GM18951 (cell line): ENCODE measurements around the gene KAZN.

ENCODE experiments used
- POLR2A ChIP-seq: IDR thresholded peaks from 4 replicates; pipeline ENCODE4 v1.6.1; 2011; ENCODE audit warnings: mild to moderate bottlenecking; ENCODE audit not compliant: insufficient read length, insufficient read depth; ENCODE audit errors: extremely low read depth
- in situ Hi-C: fragments of 300-500 bp; cut with MboI; formaldehyde crosslinking; loops from one replicate; pipeline ENCODE4 v1.12.0; 2022; ENCODE audit warnings: low sequenced_read_pairs, mixed read lengths, inconsistent platforms; ENCODE audit not compliant: unreplicated experiment

The KAZN gene

GRCh38 chr1:15145327-15145726 lies 546.8 kb downstream of the KAZN start:
- no peak for TF ChIP-seq POLR2A
- in situ Hi-C loops = no loop called here

DNA sequence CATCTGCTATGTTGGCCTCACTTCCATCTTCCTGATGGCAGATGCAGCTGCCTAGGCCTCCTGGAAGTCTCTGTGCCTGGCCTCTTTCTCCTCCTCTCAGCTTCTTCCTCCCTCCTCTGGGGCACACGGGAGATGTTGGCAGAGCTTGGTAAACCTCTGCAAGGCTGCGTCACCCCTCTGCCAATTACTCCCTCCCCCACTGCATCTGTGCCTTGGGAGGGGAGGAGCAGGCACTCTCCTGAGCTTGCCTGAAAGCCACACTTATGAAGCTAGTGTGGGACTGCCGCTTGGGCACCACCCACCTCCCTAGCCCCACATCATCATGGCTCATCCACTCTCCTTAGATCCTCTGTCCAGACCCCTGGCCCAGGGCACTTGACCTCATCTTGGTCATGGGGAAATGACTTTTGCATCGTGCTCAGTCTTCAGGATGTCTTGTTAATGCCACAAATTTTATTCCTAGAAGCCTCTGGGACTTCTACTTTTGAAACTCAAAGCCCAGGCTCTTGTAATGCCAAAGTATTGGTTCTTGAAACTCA lies 547.7 kb downstream of the KAZN start:
- in situ Hi-C loops = no loop called here
- no peak for TF ChIP-seq POLR2A

GRCh38 chr1:15146971-15147376 lies 548.5 kb downstream of the KAZN start:
- in situ Hi-C loops = no loop called here
- TF ChIP-seq POLR2A = no peak

- TF ChIP-seq POLR2A = no peak
- in situ Hi-C loops = no loop called here
These were observed 549.5 kb downstream of the KAZN start for GRCh38 chr1:15148004-15148403.

DNA sequence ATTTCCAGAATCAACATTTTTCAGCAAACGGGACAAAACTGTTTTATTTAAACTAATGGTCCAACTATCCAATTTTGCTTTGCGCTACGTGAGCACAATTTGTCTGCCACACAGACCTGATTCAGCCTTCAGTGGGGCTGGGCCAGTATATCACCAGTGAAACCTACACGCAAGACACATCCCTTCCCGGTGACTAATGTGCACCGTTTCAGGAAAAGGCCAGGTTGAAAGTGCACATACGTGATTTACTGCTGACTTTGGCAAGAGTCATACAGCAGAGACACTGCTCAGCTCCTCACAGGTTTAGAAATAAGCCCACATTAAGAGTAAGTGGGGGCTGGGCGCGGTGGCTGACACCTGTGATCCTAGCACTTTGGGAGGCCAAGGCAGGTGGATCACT lies 550.0 kb downstream of the KAZN start:
- no peak for TF ChIP-seq POLR2A
- in situ Hi-C loops = no loop called here

GRCh38 chr1:15148941-15149340 lies 550.5 kb downstream of the KAZN start:
- in situ Hi-C loops = no loop called here
- TF ChIP-seq POLR2A = no peak

DNA sequence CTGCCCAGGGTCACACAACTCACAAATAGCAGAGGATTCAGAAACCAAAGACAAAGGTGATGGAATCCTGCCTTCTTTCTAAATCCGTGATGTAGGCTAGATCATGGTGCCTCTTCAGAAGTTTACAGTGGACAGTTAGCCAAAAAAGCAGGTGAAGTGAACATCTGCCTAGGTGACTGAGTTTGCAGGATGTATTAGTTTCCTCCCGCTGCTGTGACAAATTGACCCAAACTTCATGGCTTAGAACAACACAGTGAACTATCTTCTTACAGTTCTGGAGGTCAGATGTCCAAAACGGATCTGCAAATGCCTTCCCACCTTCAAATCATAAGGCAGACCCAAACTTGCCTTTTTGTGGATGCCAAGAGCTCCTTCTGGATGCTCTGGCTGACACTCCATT lies 551.9 kb downstream of the KAZN start:
- TF ChIP-seq POLR2A = no peak
- in situ Hi-C loops = no loop called here

- in situ Hi-C loops = no loop called here
- no peak for TF ChIP-seq POLR2A
These were observed 552.9 kb downstream of the KAZN start for GRCh38 chr1:15151377-15151806.

DNA sequence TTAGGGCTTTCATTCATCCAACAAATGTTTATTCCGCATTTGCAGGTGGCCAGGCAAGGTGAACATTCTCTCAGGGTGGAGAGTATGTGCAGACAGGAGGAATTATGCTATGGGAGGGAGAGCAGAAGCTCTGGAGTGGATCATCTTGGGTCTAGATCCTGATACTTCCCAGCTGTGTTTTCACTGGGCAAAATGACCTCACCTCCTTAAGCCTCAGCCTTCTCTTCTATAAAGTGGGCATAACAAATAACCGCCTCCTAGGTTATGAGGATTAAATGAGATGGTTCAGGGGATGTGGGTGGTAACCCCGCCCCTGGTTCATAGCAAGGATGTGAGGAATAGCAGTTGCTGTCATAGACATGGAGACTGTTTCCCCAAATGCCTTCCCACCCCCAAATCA lies 553.4 kb downstream of the KAZN start:
- TF ChIP-seq POLR2A = no peak
- in situ Hi-C loops = no loop called here

DNA sequence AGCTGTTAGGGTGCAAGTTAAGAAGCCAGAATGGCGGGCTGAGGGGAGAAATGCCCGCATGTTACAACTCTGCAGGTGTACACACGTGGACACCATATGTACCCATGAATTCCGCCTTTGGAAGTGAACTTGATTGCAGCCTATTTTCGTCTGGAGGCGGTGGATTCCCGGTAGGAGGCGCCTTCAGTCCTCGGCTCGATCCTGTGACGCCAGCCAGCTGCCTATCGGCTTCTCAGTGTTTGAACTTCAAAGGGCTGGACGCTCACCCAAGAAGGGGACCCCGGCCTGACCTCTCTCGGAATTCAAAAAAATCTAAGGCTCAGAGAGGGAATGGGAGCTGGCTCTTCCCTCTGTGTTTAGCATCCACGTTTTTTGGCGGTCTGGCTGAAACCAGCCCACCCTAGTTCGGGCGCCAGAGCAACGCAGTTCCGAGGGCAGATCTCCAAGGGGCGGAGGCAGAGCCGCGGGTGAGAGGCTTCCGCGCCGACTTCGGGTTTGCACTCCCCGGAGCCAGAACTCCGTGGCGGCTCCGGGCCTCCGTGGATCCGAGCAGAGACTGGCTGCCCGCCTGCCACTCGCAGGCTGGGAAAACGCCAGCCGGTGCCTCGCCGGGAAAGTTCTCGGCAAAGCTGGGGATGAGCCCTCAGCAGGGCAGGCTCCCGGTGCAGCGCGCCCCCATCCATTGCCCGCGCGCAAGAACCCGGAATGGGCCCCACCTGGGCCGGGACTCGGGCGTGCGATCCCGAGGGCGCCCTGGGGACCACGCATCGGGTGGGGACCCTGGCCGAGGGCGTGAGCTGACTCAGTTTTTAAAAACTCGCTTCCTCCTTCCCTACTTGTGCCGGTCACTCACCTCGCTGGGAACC lies 554.1 kb downstream of the KAZN start:
- in situ Hi-C loops = no loop called here
- no peak for TF ChIP-seq POLR2A

GRCh38 chr1:15153184-15153841 lies 554.8 kb downstream of the KAZN start, which contains the start of gene TMEM51:
Gene TMEM51, plus strand, starts transcription at chr1:15153747. Its CDS starts 61,341 bp downstream, at chr1:15215088.
- peak; percentile 14 for TF ChIP-seq POLR2A
- in situ Hi-C loops = no loop called here

DNA sequence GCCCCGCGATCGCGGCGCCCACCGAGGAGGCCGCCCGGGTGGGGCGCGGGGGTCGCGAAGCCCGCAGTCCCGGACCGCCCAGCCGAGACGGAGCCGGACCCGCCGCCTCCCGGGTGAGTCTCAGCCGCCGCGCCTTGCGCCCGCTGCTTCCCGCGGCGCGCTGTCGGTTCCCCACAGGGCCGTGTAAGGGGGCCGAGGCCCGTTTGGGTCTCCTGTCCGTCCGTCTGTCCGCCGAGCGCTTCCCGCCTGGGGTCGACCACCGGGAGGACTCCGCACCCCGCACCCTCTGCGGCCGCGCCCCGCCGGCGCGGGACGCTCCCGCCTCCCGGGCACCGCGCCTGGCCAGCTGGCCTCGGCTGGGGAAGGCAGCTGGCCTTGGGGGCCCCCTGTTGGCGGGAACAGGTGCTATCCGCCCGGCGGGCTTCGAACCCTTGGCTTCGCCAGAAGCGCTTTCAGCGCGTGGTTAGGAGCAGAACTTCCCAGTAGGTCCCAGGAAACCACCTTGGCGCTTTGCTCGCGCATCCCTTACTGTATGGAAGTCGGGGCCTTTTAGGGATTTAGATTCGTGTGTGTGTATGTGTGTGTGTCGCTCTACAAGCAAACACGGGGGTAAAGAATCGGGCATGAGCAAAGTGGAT lies 555.5 kb downstream of the KAZN start:
- in situ Hi-C loops = no loop called here
- peak; percentile 6 for TF ChIP-seq POLR2A

- in situ Hi-C loops = no loop called here
- TF ChIP-seq POLR2A = no peak
These were observed 556.1 kb downstream of the KAZN start for GRCh38 chr1:15154480-15155036.
